Inflammatory macrophage treated with lipopolysaccharide for 4 hours (primary cell): Measurements from ENCODE around the gene HCFC2.
"Not testable (repeated sequence)": the region's sequence is repeated elsewhere in the genome, so short reads cannot be mapped to it uniquely, and the experiment has no call there.

ENCODE experiments used
- DNase-seq: peaks from one replicate; pipeline ENCODE4 v3.0.0-alpha.2; 2020

HCFC2 gene

GRCh38 chr12:104064031-104064841, at the start of gene HCFC2:
HCFC2 (plus strand) TSS chr12:104064531; CDS start chr12:104064561, 30 bp downstream.
- DNase-seq = peak; percentile 91

- not testable (repeated sequence) for DNase-seq
These were observed 42.5 kb upstream of the HCFC2 start for GRCh38 chr12:104021862-104022261.

GRCh38 chr12:104022786-104023185, 41.5 kb upstream of the HCFC2 start:
- no peak for DNase-seq

- DNase-seq = no peak
These were observed 40.6 kb upstream of the HCFC2 start for GRCh38 chr12:104023710-104024109.

- no peak for DNase-seq
These were observed 40.0 kb upstream of the HCFC2 start for GRCh38 chr12:104024348-104024747.

- no peak for DNase-seq
These were observed 38.6 kb upstream of the HCFC2 start for GRCh38 chr12:104025771-104026170.

DNA sequence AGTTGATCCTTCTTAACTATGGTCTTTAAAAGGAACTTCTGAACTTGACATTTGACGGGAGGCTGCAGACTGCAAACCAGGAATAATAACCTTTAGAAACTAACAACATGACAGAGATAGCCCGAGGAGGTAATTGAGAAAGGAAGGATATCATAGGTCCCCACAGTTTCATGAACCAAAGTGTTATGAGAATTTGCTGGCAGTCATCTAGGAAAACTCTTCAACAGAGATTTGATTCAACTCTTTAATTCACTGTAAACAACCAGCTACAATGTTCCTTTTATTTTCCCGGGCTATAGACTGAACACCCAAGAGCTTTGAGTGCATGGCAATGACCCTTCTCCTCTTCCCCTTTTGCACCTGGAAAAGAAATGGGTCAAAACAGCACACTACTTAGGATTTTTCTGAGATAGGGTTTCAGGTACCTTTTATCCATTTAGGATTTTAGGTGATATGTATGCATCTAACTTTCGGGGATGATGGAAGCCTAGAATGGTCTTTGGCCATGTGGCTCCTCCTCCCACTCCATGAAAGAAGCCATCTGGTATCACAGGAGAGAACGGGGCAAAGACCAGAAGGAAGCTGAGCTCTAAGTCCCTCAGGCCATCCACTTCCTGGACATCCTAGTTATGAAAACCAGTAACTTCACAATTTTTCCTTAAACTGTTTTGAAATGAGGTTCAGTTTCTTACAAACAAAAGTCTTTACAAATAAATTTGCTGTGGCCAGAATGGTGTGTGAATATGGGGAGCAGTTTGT, 37.3 kb upstream of the HCFC2 start:
- DNase-seq = no peak

- not testable (repeated sequence) for DNase-seq
These were observed 33.7 kb upstream of the HCFC2 start for GRCh38 chr12:104030596-104030995.

DNA sequence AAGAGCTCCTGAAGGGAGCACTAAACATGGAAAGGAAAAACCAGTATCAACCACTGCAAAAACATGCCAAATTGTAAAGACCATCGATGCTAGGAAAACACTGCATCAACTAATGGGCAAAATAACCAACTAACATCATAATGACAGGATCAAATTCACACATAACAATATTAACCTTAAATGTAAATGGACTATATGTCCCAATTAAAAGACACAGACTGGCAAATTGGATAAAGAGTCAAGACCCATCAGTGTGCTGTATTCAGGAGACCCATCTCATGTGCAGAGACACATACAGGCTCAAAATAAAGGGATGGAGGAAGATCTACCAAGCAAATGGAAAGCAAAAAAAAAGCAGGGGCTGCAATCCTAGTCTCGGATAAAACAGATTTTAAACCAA, 28.2 kb upstream of the HCFC2 start:
- not testable (repeated sequence) for DNase-seq

DNA sequence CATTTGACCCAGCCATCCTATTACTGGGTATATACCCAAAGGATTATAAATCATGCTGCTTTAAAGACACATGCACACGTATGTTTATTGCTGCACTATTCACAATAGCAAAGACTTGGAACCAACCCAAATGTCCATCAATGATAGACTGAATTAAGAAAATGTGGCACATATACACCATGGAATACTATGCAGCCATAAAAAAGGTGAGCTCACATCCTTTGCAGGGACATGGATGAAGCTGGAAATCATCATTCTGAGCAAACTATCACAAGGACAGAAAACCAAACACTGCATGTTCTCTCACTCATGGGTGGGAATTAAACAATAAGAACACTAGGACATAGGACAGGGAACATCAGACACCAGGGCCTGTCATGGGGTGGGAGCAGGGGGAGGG, 24.6 kb upstream of the HCFC2 start:
- not testable (repeated sequence) for DNase-seq

DNA sequence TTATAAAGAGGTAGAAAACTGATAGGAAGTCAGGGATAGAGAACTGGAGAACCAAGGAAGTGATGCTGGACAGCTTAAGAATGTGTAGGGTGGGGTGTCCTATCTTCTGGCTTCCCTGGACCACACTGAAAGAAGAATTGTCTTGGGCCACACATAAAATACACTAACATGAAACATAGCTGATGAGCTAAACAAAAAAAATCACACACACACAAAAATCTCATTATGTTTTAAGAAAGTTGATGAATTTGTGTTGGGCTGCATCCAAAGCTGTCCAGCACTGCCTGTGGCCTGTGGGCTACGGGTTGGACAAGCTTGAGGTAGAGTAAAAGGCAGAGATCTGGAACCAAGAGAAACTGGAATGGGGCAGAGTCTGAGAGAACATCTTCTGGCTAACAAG, 21.8 kb upstream of the HCFC2 start:
- no peak for DNase-seq

DNA sequence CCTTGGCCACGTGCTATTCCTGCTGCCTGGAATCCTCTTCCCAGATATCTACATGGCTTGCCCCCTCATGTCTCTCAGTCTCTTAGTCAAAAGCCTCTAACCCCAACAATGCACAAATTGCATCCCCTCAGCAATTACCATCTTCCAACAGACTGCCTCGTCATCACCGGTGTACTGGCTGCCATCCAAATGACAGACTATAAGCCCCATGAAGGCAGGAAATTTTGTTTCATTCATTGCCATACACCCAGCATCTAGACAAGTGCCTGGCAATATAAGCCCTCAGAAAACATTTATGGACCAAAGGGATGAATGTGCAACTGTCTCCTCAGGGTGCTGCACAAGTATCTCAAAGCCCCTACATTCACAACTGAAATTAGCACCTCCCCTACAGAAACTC, 20.2 kb upstream of the HCFC2 start:
- DNase-seq = no peak

DNA sequence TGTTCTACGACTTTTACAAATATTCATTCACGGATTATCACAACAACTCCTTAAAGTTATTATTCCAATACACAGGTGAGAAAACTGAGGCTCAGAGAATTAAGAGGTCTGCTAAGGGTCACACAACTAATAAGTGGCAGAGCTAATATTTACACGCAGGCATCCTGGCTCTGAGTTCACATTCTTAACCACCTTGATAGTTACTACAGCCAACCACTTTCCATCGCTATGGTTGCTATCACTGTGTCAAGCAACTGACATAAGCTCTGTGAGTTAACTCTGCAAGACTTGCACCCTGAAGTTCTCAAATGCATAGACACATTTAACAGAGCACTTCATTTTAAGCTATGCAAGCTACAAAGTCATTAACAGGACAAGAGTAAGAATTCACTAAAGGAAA, 18.0 kb upstream of the HCFC2 start:
- DNase-seq = no peak

DNA sequence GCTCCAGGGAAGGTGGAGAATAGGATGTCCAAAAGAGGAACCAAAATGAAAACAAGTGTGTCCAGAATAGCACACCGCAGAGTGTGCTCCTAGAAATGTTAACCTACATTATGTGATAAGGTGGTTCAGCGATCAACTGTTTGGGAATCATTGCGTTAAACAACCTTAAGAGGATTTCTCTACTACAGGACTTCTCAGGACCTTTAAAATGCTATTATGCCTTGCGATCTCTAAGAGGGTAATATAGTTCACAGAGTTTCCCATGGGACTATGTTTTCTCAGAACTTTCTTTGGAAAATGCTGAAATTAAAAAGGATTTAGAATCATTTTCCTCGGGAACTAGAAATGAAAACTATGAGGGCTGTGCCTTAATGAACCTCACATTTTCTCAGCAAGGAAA, 16.2 kb upstream of the HCFC2 start:
- no peak for DNase-seq

DNA sequence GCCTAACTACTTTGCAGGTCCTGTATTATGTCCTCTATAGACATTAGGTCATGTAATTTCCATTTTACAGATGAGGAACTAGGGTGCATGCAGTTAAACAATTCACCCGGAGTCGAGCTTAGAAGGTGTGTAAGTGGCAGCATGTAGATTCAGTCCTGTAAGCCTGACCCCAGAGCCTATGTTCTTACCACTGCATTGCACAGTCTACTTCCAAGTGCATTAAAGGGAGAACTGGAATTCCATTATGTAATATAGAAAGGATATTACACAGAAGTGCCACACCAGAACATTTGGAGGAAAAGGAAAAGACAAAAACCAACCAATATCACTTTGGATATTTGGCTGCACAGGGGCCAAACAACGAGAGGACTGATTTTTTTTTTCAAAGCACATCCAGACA, 15.5 kb upstream of the HCFC2 start:
- no peak for DNase-seq

- no peak for DNase-seq
These were observed 14.9 kb upstream of the HCFC2 start for GRCh38 chr12:104049278-104049902.

GRCh38 chr12:104049903-104050356, 14.4 kb upstream of the HCFC2 start, which contains the start of gene GLT8D2:
GLT8D2 (minus strand) TSS chr12:104050187; CDS start chr12:104019648, 30,539 bp downstream.
- no peak for DNase-seq

DNA sequence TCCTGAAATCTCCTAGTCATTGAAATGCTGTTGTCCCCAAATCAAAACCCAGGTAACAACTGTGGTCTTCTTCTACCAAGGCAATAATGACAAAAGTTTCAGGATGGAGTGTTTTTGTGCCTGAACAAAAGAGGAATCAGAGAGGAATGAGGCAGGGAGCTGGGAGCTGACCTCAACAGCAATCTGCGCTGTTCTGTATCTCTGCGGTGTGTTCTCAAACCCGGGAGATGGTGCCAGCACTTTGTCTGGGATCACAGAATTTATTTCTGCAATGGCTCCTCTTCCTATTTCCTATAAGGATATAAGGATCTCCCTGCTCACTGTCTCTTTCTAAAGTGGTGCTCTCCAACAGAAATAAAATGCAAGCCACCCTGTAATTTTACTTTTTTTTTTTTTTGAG, 13.9 kb upstream of the HCFC2 start:
- DNase-seq = no peak

GRCh38 chr12:104054681-104055346, 9.5 kb upstream of the HCFC2 start:
- DNase-seq = no peak

DNA sequence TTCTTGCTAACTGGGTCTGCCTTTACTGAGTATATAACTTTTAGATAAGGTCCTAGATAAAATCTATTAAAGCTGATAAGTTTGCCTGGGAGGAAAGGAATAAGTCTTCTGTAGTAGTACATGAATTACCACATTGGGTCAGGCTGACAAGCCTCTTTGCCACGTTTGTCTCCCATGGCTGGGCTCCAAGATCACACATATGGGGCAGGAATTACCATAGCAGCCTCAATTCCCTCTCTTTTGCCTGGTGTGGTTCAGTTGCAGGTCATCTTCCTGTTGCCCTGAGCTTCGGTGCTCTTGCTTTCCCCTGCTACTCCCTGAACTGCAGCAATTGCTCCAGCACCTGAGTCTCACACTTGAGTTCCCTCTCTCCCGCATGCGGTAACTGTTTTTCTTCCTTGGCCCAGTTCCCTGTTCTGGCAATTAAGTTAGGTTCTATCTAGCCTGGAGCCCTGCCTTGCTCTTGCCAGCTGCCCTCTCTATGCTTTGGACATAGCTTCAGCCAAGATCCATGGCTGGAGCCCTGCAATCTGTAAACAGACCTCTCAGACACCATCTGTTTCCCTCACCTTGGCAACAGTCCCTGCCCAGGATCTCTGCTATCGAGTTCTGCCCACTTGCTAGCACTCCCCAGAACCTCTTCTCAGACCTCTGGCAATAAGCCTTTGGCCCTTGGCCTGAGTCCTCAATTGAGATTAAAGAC, 8.5 kb upstream of the HCFC2 start:
- DNase-seq = no peak

- no peak for DNase-seq
These were observed 7.8 kb upstream of the HCFC2 start for GRCh38 chr12:104056419-104056972.

GRCh38 chr12:104057771-104058197, 6.5 kb upstream of the HCFC2 start:
- DNase-seq = peak; percentile 11
